HTERT RPE-1 (cell line): ENCODE results near the gene HIVEP3.

ENCODE experiments used
- in situ Hi-C: fragments of 300-500 bp; cut with MboI; formaldehyde crosslinking; loops from 4 replicates; pipeline ENCODE4 v1.14.3; 2020; ENCODE audit warnings: low sequenced_read_pairs

HIVEP3 gene

DNA sequence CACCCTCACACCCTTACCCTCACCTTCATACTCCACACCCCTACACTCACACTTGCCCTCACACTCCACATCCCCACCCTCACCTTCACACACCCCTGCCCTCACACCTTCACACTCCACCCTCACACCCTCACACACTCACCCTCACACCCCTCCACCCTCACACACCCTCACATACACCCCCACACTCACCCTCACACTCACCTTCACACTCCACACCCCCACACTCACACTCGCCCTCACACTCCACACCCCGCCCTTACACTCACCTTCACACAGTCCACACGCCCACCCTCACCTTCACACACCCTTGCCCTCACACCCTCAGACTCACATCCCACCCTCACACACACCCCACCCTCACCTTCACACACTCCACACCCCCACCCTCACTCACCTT is 390.6 kb downstream of the HIVEP3 start:
- in situ Hi-C loops, result no loop called here

DNA sequence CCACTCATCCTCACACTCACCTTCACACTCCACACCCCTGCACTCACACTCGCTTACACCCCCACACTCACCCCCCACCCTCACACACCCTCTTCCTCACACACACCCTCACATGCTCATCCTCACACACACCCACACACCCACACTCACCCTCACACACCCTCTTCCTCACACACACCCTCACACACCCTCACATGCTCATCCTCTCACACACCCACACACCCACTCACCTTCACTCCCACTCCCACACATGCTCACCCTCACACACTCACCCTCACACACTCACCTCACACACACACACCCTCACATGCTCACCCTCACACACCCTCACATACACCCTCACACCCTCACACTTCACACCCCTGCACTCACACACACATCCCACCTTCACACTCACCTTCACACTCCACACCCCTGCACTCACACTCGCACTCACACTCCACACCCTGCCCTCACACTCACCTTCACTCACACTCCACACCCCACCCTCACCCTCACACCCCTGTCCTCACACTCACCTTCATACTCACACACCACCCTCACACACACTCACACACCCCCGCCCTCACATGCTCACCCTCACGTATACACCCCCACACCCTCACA is 391.7 kb downstream of the HIVEP3 start:
- in situ Hi-C loops, result no loop called here

DNA sequence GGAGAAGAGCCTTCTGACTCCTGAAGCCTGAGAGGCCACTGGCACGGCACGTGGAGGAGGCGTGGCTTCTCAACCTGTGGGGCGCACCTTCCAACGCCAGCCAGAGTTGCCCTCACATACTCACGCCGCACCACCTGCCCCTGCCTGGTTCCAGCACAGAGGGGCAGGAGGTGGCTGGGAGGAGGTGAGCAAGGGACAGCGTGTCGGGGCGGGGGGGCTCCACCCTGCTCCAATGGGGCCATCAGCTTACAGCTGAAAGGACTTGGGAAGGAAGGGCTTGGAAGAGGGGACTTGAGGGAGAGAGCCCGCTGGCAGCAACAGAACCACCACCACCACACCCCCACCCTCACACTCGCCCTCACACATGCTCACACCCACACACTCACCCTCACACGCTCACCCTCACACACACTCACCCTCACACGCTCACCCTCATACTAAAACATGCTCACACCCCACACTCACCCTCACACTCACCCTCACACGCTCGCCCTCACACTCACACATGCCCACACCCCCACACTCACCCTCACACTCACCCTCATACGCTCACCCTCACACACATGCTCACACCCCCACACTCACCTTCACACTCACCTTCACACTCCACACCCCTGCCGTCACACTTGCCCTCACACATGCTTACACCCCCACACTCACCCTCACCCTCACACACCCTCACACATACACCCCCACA is 392.7 kb downstream of the HIVEP3 start:
- in situ Hi-C loops, result no loop called here

DNA sequence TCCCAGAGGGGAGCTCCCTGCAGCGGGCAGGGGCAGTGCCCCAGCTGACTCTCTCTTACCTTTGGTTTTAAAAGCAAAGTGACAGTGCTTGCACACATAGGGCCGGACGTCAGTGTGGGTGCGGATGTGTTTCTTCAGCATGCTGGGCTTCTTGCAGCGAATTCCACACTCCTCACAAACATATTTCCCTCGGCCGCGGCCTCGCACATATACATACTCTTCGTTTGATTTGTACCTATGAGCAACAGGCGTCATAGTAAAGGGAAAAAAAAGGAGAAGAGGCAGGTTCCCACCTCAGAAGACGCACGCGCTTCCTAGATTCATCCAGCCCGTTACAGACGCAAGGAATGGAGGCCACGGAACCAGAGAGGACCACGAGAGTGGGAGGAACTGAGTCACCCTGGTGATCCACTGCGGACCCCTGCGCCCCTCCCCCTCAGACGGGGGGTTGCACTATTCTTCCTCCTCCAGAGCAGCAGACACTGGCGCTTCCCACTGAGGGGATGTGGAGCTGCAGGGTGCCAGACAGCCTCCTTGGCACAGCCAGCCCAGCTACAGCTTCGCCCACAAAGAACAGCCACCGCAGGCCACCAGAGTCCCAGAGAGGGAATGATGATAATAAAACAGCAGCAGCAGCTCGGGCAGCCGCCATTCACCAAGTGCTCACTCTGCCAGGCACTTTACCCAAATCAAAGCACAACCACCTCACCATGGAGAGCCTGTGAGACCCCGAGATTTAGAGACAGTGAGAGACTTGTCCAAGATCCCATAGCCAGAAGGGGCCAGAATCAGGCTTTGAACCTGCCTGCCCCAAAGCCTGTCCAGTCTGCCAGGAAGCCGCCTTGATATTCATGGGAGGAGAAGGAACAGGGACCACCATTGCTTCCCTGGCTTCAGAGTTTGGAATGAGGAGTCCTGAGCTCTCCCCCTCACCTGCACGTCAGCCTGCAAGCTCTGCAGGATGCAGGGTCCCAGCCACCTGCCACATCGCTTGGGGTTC is 393.7 kb downstream of the HIVEP3 start:
- in situ Hi-C loops, result no loop called here

DNA sequence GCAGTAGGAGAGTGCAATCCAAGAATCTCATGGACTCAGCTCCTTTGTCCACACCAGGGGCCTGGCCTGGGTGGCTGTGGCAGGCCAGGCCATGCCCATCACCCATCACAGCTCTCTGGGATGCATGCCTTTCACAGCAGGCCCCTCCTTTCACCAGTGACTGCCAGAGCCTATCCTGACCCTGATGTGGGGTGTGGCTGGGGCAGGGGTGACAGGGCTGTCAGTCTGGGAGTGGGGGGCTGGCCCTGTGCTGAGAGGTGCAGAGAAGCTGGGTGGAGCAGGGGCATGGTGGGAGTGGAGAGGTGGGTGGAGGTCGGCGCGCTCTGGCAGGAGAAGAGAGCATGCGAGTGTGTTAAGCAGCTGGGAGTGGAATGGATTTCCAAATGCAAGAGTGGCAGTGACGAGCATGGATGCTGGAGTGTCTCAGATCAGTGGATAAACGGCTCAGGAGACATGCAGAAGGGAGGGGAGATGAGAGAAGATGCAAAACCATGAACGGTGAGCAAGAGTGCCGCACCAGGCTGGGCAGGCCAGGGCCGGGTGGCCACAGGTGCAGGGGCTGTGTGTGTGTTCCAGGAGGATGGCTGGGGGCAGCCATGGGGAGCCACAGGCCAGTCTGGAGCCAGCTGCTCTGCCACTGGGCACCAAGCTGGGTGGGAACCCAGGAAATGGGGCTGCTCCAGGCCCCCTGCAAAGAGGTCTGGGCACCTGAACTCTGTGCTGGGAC is 394.6 kb downstream of the HIVEP3 start:
- in situ Hi-C loops, result no loop called here

DNA sequence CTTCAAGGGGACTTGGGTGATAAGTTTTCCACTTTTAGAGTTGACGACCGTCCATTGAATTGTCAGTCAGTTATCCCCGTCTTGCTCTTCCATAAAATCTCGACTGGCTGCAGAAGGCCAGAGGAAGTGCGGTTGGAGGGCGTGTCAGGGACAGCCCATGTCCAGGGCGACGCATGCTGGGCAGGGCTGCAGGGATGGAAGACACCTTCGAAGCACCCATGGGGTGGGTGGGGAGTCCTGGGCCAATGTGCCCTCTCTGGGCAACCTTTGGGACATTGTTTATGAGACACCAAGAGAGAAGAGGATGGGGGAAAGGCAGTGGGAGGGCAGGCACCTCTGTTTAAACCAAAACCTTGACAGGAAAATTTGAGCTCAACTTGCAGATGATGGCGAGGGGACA is 395.7 kb downstream of the HIVEP3 start:
- in situ Hi-C loops, result no loop called here

DNA sequence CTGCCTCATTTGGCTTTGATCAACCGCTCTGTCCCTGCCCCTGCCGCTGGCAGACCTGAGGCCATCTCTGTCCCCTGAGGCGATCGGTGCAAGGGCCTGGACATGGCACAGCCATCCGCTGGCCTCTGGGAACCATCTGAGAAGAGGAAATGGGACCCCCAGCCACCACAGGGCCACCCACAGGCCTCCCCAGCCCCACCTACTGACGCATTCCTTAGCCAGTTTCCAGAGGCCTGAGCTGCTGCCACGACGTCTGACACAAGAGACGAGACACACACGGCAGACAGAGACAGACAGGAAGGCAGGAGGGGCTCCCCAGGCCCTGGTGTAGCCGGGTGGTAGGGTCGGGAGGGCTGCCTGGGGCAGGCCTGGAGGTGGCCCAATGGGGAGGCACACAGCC is 397.0 kb downstream of the HIVEP3 start:
- in situ Hi-C loops, result no loop called here

DNA sequence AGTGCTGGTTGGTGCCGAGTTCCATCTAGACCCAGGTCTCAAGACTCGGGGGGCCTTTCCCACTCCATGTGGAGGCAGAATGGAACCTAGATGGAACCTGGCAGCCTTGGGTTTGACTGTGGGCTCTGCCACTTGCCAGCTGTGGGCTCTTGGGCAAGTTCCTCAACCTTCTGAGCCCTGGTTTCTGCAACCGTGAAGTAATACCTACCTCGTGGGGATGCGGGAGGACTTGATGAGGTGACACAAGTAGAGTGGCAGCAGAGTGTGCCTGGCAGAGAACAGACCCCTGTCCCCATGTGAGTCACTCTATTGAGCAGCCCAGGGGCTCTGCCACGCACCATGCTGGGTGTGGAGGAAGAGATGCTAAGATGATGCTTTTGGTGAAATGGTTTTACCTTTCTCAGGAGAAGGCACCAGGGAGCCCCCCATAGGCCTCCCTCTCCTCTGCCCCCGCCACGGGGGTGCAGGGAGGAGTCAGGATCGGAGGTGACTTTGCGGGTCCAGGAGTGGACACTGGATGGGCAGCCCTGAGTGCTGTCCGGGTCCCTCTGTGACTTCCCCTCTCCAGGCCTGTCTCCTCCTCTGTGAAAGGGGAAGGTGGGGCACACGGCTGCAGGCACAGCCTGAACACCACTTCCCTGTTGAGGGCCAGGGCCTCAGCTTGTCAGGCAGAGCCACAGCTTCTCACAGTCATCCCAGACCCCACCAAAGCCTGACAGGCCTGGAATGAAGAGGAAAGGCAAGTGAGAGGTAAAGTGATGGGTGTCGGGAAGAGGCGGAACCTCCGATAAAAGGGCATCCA is 397.6 kb downstream of the HIVEP3 start:
- in situ Hi-C loops, result no loop called here

DNA sequence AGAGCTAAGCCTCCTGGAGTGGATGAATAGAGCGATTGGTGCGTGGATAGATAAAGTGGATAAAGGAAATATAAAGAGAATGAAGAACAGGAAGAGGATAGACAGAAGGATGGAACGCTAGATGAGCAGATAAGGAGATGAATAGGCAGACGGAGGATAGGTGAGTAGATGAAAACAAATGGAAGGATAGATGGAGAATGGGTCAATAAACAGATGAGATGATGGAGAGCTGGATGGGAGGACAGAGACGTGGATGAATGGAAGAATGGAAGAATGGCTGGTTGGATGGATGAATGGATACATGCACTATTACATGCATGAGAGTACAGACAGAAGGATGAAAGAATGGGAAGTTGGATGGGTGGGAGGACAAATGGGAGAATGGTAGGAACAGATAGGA is 399.1 kb downstream of the HIVEP3 start:
- in situ Hi-C loops, result no loop called here

DNA sequence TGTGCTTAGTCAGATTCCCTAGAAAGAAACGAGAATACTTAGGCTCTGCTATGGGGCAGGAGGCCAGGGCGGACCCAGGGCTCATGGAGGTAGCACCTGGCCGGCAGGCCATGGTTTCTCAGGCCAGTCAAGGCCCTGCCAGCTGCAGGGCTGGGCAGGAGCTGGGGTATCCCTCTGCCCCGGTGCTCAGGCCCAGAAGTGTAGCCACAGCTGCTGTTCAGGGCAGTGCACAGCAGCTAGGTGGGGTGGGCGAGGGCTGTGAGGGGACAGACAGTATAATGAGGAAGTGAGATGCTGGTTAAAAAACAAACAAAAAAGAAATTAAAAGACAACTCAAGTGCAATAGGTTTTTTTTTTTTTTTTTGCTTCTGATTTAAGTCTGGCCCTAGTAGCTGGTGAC is 400.3 kb downstream of the HIVEP3 start:
- in situ Hi-C loops, result no loop called here

DNA sequence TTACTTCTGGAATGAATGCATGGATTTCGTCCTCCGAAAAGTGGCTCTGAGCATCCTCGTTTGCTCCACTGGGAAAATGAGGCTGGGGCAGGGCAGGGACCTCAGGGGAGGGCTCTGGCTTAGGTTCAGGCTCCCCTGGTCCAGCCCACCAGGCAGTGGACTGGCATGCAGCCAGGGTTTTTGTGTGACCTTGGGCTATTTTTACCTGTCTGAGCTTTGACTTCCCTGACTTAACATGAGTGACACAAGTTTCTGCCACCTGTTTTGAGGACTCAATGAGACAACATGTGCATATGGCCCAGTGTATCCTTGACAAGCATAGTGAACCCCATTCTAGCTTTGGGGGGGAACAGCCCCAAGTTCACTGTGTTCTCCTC is 401.7 kb downstream of the HIVEP3 start:
- in situ Hi-C loops, result no loop called here

DNA sequence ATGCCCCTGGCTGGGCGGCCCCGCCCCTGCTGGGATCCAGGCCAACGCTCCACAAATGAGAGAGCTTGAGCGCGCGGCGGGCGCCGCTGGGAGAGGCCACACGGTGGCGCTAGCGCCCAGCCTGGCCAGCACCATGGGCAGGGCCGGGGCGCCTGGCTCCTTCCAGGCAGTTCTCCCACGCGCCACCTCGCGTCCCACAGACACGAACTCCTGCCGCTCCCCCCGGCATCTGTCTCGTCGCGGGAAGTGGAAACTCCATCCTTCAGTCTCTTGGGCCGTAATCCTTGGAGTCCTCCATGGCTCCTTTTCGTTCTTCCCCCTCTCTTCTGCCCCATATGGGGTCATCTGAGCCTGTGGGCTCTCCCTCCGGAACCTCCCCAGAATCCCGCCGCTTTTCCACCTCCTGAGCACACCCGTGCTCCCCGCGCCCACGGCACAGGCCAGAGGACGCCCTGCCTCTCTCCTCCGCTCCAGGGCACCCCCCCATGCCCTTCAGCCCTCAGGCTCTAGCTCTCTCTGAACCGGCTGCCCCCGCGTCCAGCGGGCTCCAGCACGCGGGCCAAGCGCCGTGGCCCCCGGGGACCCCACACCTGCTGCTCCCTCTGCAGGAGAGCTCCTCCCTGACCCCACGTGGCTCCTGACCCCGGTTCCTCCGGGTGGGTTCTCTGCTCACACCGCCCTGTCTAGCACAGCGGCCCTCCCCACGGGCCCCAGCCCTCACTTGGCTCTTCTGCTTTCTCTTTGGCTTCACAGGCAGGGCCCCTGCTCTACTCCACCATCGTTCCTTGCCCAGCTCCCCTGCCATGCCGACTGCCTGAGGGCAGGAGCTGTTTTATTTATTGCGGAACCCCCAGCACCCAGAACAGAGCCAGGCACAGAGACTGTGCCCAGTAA is 402.3 kb downstream of the HIVEP3 start:
- in situ Hi-C loops, result no loop called here

DNA sequence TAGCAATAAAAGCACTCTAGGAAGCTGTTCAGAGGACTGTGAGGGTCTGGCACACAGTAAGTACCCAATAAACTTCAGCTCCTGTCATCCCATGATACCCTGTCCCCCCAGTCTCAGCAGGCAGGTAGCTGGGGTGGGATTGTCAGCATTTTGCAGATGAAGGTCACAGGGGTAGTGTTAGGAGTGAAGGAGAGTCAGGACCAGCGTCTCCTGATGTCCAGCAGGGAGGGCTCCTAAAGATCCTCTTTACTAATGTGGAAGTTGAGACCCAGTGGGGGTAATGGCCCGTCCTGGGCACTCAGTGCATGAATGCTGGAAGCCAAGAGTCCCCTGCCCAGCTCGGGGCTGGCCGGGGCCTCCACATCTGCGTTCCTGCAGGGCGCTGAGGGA is 402.9 kb downstream of the HIVEP3 start:
- in situ Hi-C loops, result no loop called here

DNA sequence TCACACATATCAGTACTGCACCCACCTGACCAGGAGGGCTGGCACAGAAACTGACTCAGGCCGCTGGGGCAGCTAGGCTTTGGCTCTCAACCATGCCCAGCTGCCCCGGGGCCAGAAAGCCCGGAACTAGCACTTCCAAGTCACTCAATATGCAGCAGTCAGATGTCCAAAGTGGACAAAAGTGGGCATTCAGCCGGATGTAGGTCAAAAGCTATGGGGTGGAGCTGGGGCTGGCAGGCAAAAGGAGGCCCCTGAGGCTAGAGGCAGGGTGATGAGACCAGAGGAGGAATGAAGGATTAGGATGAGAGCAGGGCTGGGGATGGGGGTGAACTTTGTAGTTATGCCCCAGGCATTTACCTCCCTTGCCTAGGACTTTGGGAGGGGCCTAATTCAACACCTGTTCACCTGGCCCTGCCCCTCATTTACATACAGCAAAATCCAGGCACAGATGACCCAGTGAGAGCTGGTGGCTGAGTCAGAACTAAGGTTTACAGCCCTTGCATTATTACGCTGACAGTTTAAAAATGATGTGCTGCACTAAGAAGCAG is 403.5 kb downstream of the HIVEP3 start:
- in situ Hi-C loops, result no loop called here

DNA sequence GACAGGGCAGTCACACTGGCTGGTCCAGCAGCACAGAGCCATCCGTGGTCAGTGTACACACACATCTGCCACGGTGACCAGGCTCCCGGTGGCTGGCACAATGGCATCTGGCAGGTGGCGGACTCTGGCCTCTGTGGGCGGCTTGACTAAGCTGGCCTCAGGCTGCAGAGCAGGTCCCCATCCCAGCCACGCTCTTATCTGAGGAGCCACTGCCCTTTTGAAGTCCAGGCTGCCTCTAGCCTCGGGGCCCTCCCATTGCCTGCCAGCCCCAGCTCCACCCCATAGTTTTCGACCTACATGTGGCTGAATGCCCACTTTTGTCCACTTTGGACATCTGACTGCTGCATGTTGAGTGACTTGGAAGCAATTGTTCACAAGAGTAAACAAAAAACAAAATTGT is 404.3 kb downstream of the HIVEP3 start:
- in situ Hi-C loops, result no loop called here

DNA sequence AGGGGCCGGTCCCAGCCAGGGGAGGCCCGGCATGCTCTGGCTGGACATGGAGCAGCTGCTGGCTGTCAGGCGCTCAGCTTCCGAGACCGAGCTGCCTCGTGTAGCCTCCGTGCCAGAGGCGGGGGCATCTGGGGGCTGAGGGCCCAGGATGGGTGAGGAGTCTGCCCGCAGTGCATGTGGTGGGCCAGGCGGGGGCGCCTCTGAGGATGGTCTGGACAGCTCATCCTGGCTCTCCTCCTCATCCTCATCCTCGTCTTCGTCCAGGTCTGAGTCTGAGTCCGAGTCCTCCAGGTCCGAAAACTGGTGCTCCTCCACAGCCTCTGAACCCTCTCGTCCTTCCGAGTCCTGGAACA is 405.4 kb downstream of the HIVEP3 start:
- in situ Hi-C loops, result no loop called here

DNA sequence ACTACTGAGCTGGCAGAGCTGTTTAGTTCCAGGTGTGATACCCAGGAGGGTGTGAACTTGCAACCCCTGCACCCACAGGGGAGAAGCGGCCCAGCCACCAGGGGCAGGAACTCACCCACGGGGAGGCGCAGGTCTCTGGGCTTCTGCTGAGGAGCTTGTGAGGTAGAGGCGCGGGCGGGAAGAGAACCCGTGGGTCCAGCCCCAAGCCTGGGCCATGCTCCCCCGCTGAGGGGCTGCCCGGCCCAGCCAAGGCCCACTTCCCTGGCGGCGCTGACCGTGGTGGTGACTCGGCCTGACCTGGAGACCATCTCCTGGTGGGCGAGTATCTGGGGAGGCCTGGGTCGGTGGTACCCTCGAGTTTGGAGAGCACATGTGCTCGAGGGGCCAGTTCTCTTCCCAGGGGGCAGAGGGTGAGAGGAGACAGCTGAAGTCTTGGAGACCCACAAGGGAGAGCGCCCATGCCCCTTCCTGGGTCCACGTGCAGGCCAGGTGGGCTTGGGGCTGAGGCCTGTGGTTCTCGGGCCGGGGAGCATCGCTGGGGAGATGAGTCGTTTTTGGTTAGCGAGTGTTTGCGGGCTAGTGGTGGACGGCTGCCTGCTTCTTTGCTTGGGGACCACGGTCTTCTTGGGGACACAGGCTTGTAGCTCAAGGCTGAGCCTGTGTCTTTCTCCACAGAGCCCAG is 405.9 kb downstream of the HIVEP3 start:
- in situ Hi-C loops, result no loop called here

DNA sequence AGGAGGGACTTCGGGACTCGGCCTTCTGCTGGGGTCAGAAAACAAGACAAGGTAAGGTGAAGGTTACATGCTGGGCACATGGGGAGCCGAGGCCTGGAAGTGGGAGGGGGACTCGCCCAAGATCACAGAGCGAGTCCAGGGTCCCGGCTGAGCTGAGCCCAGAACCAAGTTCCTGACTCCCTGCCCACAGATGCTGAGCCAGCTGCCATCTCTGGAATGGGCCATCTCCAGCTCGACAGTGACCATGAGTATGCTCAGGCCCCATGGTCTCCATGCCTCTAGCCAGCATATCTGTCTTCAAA is 407.5 kb downstream of the HIVEP3 start:
- in situ Hi-C loops, result no loop called here
